Liver (tissue), 9 donors: Measurements from ENCODE around the gene ULK3. TPM values are rescaled to one million over a fixed set of nuclear protein-coding genes. Genes with fewer than 3 reads are reported as not detected.

Experiments
- DNase-seq: peaks from one replicate; pipeline ENCODE4 v3.0.0-alpha.2; 2017; ENCODE audit warnings: low spot score
- H3K27ac ChIP-seq, 2 donors: one replicate each; pipeline ENCODE4 v1.7.0; 2013; ENCODE audit warnings: inconsistent platforms in 2 of 2, low read length in 2 of 2, control low read depth in 1 of 2, low read depth in 1 of 2, mild to moderate bottlenecking in 1 of 2
- H3K27me3 ChIP-seq, 4 donors: one replicate each; pipeline versions ENCODE4 v1.6.1 to v1.7.0; 2013; ENCODE audit warnings: low read length in 3 of 4, inconsistent platforms in 1 of 4, mild to moderate bottlenecking in 1 of 4, moderate library complexity in 1 of 4; ENCODE audit not compliant: control insufficient read depth in 4 of 4, insufficient read depth in 4 of 4
- H3K36me3 ChIP-seq, 4 donors: one replicate each; pipeline versions ENCODE4 v1.6.1 to v1.7.0; 2013; ENCODE audit warnings: low read length in 3 of 4, mild to moderate bottlenecking in 3 of 4, low read depth in 1 of 4, moderate library complexity in 1 of 4; ENCODE audit not compliant: control insufficient read depth in 4 of 4, insufficient read depth in 3 of 4
- H3K4me1 ChIP-seq, 4 donors: one replicate each; pipeline versions ENCODE4 v1.6.1 to v1.7.0; 2013; ENCODE audit warnings: low read length in 3 of 4, mild to moderate bottlenecking in 3 of 4, moderate library complexity in 1 of 4; ENCODE audit not compliant: control insufficient read depth in 4 of 4, insufficient read depth in 4 of 4
- H3K4me3 ChIP-seq, 3 donors: one replicate each; pipeline versions ENCODE4 v1.6.1 to v1.7.0; 2013; ENCODE audit warnings: low read length in 3 of 3, control low read depth in 1 of 3, low read depth in 1 of 3, mild to moderate bottlenecking in 1 of 3
- H3K9ac ChIP-seq, 2 donors: one replicate each; pipeline ENCODE4 v1.7.0; 2013; ENCODE audit warnings: low read length in 2 of 2, mild to moderate bottlenecking in 2 of 2, moderate library complexity in 2 of 2, control low read depth in 1 of 2, low read depth in 1 of 2
- H3K9me3 ChIP-seq, 4 donors: one replicate each; pipeline versions ENCODE4 v1.6.1 to v1.7.0; 2013; ENCODE audit warnings: low read length in 3 of 4; ENCODE audit not compliant: control insufficient read depth in 4 of 4
- FOXA1 ChIP-seq: IDR thresholded peaks from 2 replicates; pipeline ENCODE4 v1.6.1; 2016; ENCODE audit warnings: antibody characterized with exemption
- FOXA2 ChIP-seq: IDR thresholded peaks from 2 replicates; pipeline ENCODE4 v1.6.1; 2016; ENCODE audit warnings: antibody characterized with exemption
- GABPA ChIP-seq, 2 donors: IDR thresholded peaks in 1 of 2; conservative IDR thresholded peaks in 1 of 2; 2 replicates each; pipeline ENCODE4 v1.6.1; 2016; ENCODE audit warnings: antibody characterized with exemption in 2 of 2, mild to moderate bottlenecking in 1 of 2, moderate library complexity in 1 of 2
- HNF4A ChIP-seq, 2 donors: conservative IDR thresholded peaks; 2 replicates each; pipeline ENCODE4 v1.6.1; 2016; ENCODE audit warnings: antibody characterized with exemption in 2 of 2, mild to moderate bottlenecking in 2 of 2
- HNF4G ChIP-seq: IDR thresholded peaks from 2 replicates; pipeline ENCODE4 v1.6.1; 2016; ENCODE audit warnings: antibody characterized with exemption
- JUND ChIP-seq, 2 donors: IDR thresholded peaks; 2 replicates each; pipeline ENCODE4 v1.6.1; 2016; ENCODE audit warnings: antibody characterized with exemption in 2 of 2
- MAX ChIP-seq: IDR thresholded peaks from 2 replicates; pipeline ENCODE4 v1.6.1; 2016; ENCODE audit warnings: antibody characterized with exemption
- NR2F2 ChIP-seq: IDR thresholded peaks from 2 replicates; pipeline ENCODE4 v1.6.1; 2016; ENCODE audit warnings: antibody characterized with exemption
- RAD21 ChIP-seq, 2 donors: IDR thresholded peaks; 2 replicates each; pipeline ENCODE4 v1.6.1; 2016; ENCODE audit warnings: antibody characterized with exemption in 2 of 2, mild to moderate bottlenecking in 2 of 2
- RXRA ChIP-seq, 2 donors: IDR thresholded peaks; 2 replicates each; pipeline ENCODE4 v1.6.1; 2017 to 2018; ENCODE audit warnings: antibody characterized with exemption in 2 of 2, mild to moderate bottlenecking in 1 of 2
- SP1 ChIP-seq: IDR thresholded peaks from 2 replicates; pipeline ENCODE4 v1.6.1; 2018; ENCODE audit warnings: antibody characterized with exemption, mild to moderate bottlenecking
- TAF1 ChIP-seq: conservative IDR thresholded peaks from 2 replicates; pipeline ENCODE4 v1.6.1; 2016; ENCODE audit warnings: antibody characterized with exemption, mild to moderate bottlenecking
- YY1 ChIP-seq: IDR thresholded peaks from 2 replicates; pipeline ENCODE4 v1.6.1; 2016; ENCODE audit warnings: antibody characterized with exemption, mild to moderate bottlenecking
- WGBS: extraction: QIAGEN DNeasy Blood & Tissue Kit; methylation state at CpG from one replicate; pipeline ENCODE4 v1.1.7; 2013; 5-methylcytosine and 5-hydroxymethylcytosine counted together
- polyA plus RNA-seq, 2 donors: library from polyadenylated mRNA; stranded (reverse) in 1 of 2; unstranded in 1 of 2; fragments of 200-250 nt in 1 of 2; fragments of >200 nt in 1 of 2; fragmentation: Nextera tagmentation in 1 of 2; extraction: Ambion mirVana in 1 of 2; gene quantifications; one replicate each; pipeline versions ENCODE4 v1.2.1 to v1.2.3, GENCODE V29; 2013 to 2015
- total RNA-seq, 2 donors: library from RNA; depleted of rRNA; stranded (reverse); fragments of >200 nt; gene quantifications; one replicate each; pipeline ENCODE4 v1.2.3, GENCODE V29; 2014
- TF ChIP-seq, protein P1 (sequence below): IDR thresholded peaks from 2 replicates; pipeline ENCODE4 v1.6.1; 2016; ENCODE audit warnings: antibody characterized with exemption
- TF ChIP-seq, protein P2 (sequence below): IDR thresholded peaks from 2 replicates; pipeline ENCODE4 v1.6.1; 2016; ENCODE audit warnings: antibody characterized with exemption, mild to moderate bottlenecking
- TF ChIP-seq, protein P3 (sequence below): fragments of 150-350 bp; IDR thresholded peaks from 2 replicates; pipeline ENCODE4 v1.5.1; 2017; ENCODE audit warnings: improper control_type of control experiment, low read depth, low read length; ENCODE audit not compliant: missing input control
- TF ChIP-seq, protein P4 (sequence below): IDR thresholded peaks from 2 replicates; pipeline ENCODE4 v1.6.1; 2016; ENCODE audit warnings: antibody characterized with exemption
- donor health status: healthy.
- donor health status: healthy.
- donor health status: healthy.
- donor health status: healthy.
- donor health status: healthy.

Gene ULK3
- total and polyA plus RNA-seq, 4 donors = 13.1 to 35.5 (median 21.4) TPM

GRCh38 chr15:74872702-74873035 is 29.7 kb upstream of the ULK3 start:
- peak overlapping the region; percentile 93 to 97 for H3K27ac ChIP-seq
- H3K9ac ChIP-seq = peak overlapping the region; percentile 63 to 89
- H3K4me1 ChIP-seq = peaks cover 12 to 51% (median 35%) of the 10 kb centered on the region in 4 donors
- WGBS = under 1% methylated on average over 11 of the region's 11 CpGs
- H3K27me3 ChIP-seq = no peaks in the 10 kb centered on the region
- H3K36me3 ChIP-seq = no peaks in the 10 kb centered on the region
- DNase-seq = no peak
- peak overlapping the region; percentile 54 to 96 (median 92) for H3K4me3 ChIP-seq
- TF ChIP-seq, protein P1, sequence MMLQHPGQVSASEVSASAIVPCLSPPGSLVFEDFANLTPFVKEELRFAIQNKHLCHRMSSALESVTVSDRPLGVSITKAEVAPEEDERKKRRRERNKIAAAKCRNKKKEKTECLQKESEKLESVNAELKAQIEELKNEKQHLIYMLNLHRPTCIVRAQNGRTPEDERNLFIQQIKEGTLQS = no peak
- no peak for TF ChIP-seq TAF1
- TF ChIP-seq, protein P2, sequence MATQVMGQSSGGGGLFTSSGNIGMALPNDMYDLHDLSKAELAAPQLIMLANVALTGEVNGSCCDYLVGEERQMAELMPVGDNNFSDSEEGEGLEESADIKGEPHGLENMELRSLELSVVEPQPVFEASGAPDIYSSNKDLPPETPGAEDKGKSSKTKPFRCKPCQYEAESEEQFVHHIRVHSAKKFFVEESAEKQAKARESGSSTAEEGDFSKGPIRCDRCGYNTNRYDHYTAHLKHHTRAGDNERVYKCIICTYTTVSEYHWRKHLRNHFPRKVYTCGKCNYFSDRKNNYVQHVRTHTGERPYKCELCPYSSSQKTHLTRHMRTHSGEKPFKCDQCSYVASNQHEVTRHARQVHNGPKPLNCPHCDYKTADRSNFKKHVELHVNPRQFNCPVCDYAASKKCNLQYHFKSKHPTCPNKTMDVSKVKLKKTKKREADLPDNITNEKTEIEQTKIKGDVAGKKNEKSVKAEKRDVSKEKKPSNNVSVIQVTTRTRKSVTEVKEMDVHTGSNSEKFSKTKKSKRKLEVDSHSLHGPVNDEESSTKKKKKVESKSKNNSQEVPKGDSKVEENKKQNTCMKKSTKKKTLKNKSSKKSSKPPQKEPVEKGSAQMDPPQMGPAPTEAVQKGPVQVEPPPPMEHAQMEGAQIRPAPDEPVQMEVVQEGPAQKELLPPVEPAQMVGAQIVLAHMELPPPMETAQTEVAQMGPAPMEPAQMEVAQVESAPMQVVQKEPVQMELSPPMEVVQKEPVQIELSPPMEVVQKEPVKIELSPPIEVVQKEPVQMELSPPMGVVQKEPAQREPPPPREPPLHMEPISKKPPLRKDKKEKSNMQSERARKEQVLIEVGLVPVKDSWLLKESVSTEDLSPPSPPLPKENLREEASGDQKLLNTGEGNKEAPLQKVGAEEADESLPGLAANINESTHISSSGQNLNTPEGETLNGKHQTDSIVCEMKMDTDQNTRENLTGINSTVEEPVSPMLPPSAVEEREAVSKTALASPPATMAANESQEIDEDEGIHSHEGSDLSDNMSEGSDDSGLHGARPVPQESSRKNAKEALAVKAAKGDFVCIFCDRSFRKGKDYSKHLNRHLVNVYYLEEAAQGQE = no peak
- TF ChIP-seq RXRA (IDR thresholded peaks at IDR 0.05) = no peak
- TF ChIP-seq MAX = no peak
- TF ChIP-seq HNF4A (conservative IDR thresholded peaks at IDR 0.05) = no peak
- no peak for TF ChIP-seq JUND (IDR thresholded peaks at IDR 0.05)
- no peak for TF ChIP-seq NR2F2
- TF ChIP-seq SP1 = no peak
- TF ChIP-seq GABPA (IDR thresholded peaks at IDR 0.05 in 1 of 2, conservative IDR thresholded peaks at IDR 0.05 in 1 of 2) = no peak
- no peak for TF ChIP-seq HNF4G
- no peak for TF ChIP-seq YY1
- TF ChIP-seq, protein P3, sequence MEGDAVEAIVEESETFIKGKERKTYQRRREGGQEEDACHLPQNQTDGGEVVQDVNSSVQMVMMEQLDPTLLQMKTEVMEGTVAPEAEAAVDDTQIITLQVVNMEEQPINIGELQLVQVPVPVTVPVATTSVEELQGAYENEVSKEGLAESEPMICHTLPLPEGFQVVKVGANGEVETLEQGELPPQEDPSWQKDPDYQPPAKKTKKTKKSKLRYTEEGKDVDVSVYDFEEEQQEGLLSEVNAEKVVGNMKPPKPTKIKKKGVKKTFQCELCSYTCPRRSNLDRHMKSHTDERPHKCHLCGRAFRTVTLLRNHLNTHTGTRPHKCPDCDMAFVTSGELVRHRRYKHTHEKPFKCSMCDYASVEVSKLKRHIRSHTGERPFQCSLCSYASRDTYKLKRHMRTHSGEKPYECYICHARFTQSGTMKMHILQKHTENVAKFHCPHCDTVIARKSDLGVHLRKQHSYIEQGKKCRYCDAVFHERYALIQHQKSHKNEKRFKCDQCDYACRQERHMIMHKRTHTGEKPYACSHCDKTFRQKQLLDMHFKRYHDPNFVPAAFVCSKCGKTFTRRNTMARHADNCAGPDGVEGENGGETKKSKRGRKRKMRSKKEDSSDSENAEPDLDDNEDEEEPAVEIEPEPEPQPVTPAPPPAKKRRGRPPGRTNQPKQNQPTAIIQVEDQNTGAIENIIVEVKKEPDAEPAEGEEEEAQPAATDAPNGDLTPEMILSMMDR = no peak
- TF ChIP-seq FOXA1 = no peak
- TF ChIP-seq FOXA2 = no peak
- no peak for TF ChIP-seq RAD21 (IDR thresholded peaks at IDR 0.05)
- TF ChIP-seq, protein P4, sequence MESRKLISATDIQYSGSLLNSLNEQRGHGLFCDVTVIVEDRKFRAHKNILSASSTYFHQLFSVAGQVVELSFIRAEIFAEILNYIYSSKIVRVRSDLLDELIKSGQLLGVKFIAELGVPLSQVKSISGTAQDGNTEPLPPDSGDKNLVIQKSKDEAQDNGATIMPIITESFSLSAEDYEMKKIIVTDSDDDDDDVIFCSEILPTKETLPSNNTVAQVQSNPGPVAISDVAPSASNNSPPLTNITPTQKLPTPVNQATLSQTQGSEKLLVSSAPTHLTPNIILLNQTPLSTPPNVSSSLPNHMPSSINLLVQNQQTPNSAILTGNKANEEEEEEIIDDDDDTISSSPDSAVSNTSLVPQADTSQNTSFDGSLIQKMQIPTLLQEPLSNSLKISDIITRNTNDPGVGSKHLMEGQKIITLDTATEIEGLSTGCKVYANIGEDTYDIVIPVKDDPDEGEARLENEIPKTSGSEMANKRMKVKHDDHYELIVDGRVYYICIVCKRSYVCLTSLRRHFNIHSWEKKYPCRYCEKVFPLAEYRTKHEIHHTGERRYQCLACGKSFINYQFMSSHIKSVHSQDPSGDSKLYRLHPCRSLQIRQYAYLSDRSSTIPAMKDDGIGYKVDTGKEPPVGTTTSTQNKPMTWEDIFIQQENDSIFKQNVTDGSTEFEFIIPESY = no peak
- H3K9me3 ChIP-seq = no peaks in the 10 kb centered on the region
